Endodermal cell (in vitro differentiated cells): ENCODE data around the gene LAYN. TPM values are rescaled to one million over a fixed set of nuclear protein-coding genes. Genes with fewer than 3 reads are reported as not detected.

Experiments used
- DNase-seq: peaks from one replicate; pipeline ENCODE4 v3.0.0-alpha.2; 2017
- H3K27ac ChIP-seq: 2 replicates; pipeline ENCODE4 v1.5.1; 2013; ENCODE audit warnings: mild to moderate bottlenecking, low read depth, low read length, moderate library complexity
- H3K27me3 ChIP-seq: 2 replicates; pipeline ENCODE4 v1.6.1; 2013; ENCODE audit warnings: mild to moderate bottlenecking, low read length, moderate library complexity; ENCODE audit not compliant: insufficient read depth, control insufficient read depth, poor library complexity, severe bottlenecking
- H3K36me3 ChIP-seq: 2 replicates; pipeline ENCODE4 v1.7.0; 2013; ENCODE audit warnings: mild to moderate bottlenecking, low read length, moderate library complexity; ENCODE audit not compliant: control insufficient read depth, insufficient read depth
- H3K4me1 ChIP-seq: one replicate; pipeline ENCODE4 v1.7.0; 2013; ENCODE audit warnings: low read length; ENCODE audit not compliant: control insufficient read depth, insufficient read depth
- H3K4me3 ChIP-seq: 2 replicates; pipeline ENCODE4 v1.5.1; 2013; ENCODE audit warnings: mild to moderate bottlenecking, low read length, moderate library complexity
- H3K9ac ChIP-seq: 2 replicates; pipeline ENCODE4 v1.6.1; 2013; ENCODE audit warnings: mild to moderate bottlenecking, low read length, moderate library complexity; ENCODE audit not compliant: poor library complexity, severe bottlenecking; ENCODE audit errors: extremely low read depth
- H3K9me3 ChIP-seq: 2 replicates; pipeline ENCODE4 v1.6.1; 2013; ENCODE audit warnings: mild to moderate bottlenecking, low read length, moderate library complexity; ENCODE audit not compliant: control insufficient read depth
- H3K27ac Mint-ChIP-seq: 2 replicates; pipeline ENCODE4 v1.8.0; 2020; ENCODE audit warnings: mixed read lengths
- H3K27me3 Mint-ChIP-seq: 2 replicates; pipeline ENCODE4 v1.8.0; 2021; ENCODE audit warnings: mild to moderate bottlenecking, mixed read lengths; ENCODE audit not compliant: insufficient read depth
- H3K36me3 Mint-ChIP-seq: 2 replicates; pipeline ENCODE4 v1.8.0; 2020; ENCODE audit warnings: low read depth, mixed read lengths
- H3K4me1 Mint-ChIP-seq: 2 replicates; pipeline ENCODE4 v1.8.0; 2020; ENCODE audit warnings: mixed read lengths
- H3K4me3 Mint-ChIP-seq: 2 replicates; pipeline ENCODE4 v1.8.0; 2020; ENCODE audit warnings: mild to moderate bottlenecking, moderate library complexity, mixed read lengths
- H3K9me3 Mint-ChIP-seq: 2 replicates; pipeline ENCODE4 v1.8.0; 2020; ENCODE audit warnings: mild to moderate bottlenecking, mixed read lengths
- WGBS, 2 experiments: methylation state at CpG; one replicate each; pipeline versions ENCODE4 v1.1.5 to v1.1.7; 2013; ENCODE audit warnings: missing lambda C conversion rate in 2 of 2, mixed read lengths in 1 of 2; ENCODE audit not compliant: insufficient coverage in 1 of 2, insufficient read length in 1 of 2; 5-methylcytosine and 5-hydroxymethylcytosine counted together
- long read RNA-seq, 4 experiments: library from polyadenylated mRNA in 2 of 4; library from RNA in 1 of 4; library from capped mRNA in 1 of 4; stranded (forward) in 3 of 4; unstranded in 1 of 4; transcript quantifications; one replicate each; pipeline ENCODE4 v2.0.0, GENCODE V29; 2020 to 2021; ENCODE audit warnings: inconsistent platforms in 1 of 4
- polyA plus RNA-seq, 2 experiments: library from polyadenylated mRNA; stranded (reverse); fragments of 50-300 nt; gene quantifications; one replicate each; pipeline ENCODE4 v1.2.3, GENCODE V29; 2013
- total RNA-seq, 2 donors: library from RNA; stranded (reverse); fragmentation: NEBNext Ultra II Directional in 1 of 2; extraction: Animal tissue kit (Norgen Biotek cat#: 25700) in 1 of 2; gene quantifications; 2 replicates in 1 of 2; 3 replicates in 1 of 2; pipeline ENCODE4 v1.2.1, GENCODE V29; 2021
- TF ChIP-seq, protein P1 (sequence below): fragments of 200-600 bp; sonication (generic); conservative IDR thresholded peaks from 2 replicates; pipeline ENCODE4 v1.5.0; 2021; ENCODE audit warnings: antibody characterized with exemption, mild to moderate bottlenecking

LAYN gene
- 1 to 10 TPM; 1.1 to 1.5 TPM for total RNA-seq
- polyA plus RNA-seq (2013, experiment 1 of 2) = 3.4 TPM
- polyA plus RNA-seq (2013, experiment 2 of 2) = 1.6 TPM
- long read RNA-seq, experiment 1, partial matches to known transcripts = 0 of 3 reads
- long read RNA-seq, experiment 1, other reads (novel, unspliced or antisense) = 0 of 3 reads
- long read RNA-seq, experiment 2, partial matches to known transcripts = 0 of 1 reads
- long read RNA-seq, experiment 2, other reads (novel, unspliced or antisense) = 0 of 1 reads
- long read RNA-seq, experiment 3, transcript LAYN-201 (7 exons, 2,066 nt) = major isoform, 6 of 7 reads
- long read RNA-seq, experiment 3, partial matches to known transcripts = 0 of 7 reads
- long read RNA-seq, experiment 3, other reads (novel, unspliced or antisense) = 0 of 7 reads
- long read RNA-seq, experiment 4 = 0 reads

- H3K4me1 Mint-ChIP-seq = peaks cover 21% of the 10 kb centered on the region
- no peak within 1 kb of the TSS for H3K27ac Mint-ChIP-seq
- no peak within 1 kb of the TSS for H3K27ac ChIP-seq
- H3K27me3 Mint-ChIP-seq = peaks cover 88% of the 10 kb centered on the region
- H3K4me3 Mint-ChIP-seq = peak within 1 kb of the TSS; percentile 58
- TF ChIP-seq, protein P1, sequence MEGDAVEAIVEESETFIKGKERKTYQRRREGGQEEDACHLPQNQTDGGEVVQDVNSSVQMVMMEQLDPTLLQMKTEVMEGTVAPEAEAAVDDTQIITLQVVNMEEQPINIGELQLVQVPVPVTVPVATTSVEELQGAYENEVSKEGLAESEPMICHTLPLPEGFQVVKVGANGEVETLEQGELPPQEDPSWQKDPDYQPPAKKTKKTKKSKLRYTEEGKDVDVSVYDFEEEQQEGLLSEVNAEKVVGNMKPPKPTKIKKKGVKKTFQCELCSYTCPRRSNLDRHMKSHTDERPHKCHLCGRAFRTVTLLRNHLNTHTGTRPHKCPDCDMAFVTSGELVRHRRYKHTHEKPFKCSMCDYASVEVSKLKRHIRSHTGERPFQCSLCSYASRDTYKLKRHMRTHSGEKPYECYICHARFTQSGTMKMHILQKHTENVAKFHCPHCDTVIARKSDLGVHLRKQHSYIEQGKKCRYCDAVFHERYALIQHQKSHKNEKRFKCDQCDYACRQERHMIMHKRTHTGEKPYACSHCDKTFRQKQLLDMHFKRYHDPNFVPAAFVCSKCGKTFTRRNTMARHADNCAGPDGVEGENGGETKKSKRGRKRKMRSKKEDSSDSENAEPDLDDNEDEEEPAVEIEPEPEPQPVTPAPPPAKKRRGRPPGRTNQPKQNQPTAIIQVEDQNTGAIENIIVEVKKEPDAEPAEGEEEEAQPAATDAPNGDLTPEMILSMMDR = no peak
- peaks cover 91% of the 10 kb centered on the region for H3K27me3 ChIP-seq
- H3K9me3 ChIP-seq = peaks cover 6% of the 10 kb centered on the region
- H3K36me3 ChIP-seq = no peaks in the 10 kb centered on the region
- no peaks in the 10 kb centered on the region for H3K9me3 Mint-ChIP-seq
- H3K4me1 ChIP-seq = no peaks in the 10 kb centered on the region
- no peaks in the 10 kb centered on the region for H3K36me3 Mint-ChIP-seq
- peak; percentile 83 for DNase-seq
- WGBS, 2 experiments = 7 to 9% methylated on average over 29 to 70 of the region's 70 CpGs
- peak within 1 kb of the TSS; percentile 17 for H3K9ac ChIP-seq
- H3K4me3 ChIP-seq = peak within 1 kb of the TSS; percentile 77
Observed at GRCh38 chr11:111540114-111540936, at the start of gene LAYN. Gene LAYN (plus strand): TSS chr11:111540720. CDS start chr11:111540844, 124 bp downstream.

GRCh38 chr11:111494040-111494439, 46.5 kb upstream of the LAYN start:
- H3K9me3 Mint-ChIP-seq = peaks cover 8% of the 10 kb centered on the region
- no peak overlapping the region for H3K9ac ChIP-seq
- TF ChIP-seq, protein P1 = no peak
- peak overlapping the region; percentile 2 for H3K4me3 Mint-ChIP-seq
- peak; percentile 79 for DNase-seq
- peaks cover 78% of the 10 kb centered on the region for H3K27me3 Mint-ChIP-seq
- H3K27me3 ChIP-seq = peaks cover 87% of the 10 kb centered on the region
- H3K4me1 ChIP-seq = peaks cover 7% of the 10 kb centered on the region
- no peaks in the 10 kb centered on the region for H3K36me3 ChIP-seq
- H3K4me3 ChIP-seq = peak overlapping the region; percentile 15
- H3K36me3 Mint-ChIP-seq = no peaks in the 10 kb centered on the region
- no peaks in the 10 kb centered on the region for H3K9me3 ChIP-seq
- peaks cover 24% of the 10 kb centered on the region for H3K4me1 Mint-ChIP-seq
- H3K27ac ChIP-seq = no peak overlapping the region
- H3K27ac Mint-ChIP-seq = peak overlapping the region; percentile 3
- WGBS, 2 experiments = 43 to 50% methylated on average over 1 of the region's 1 CpG

- Histone ChIP-seq H3K36me3 (no peaks in the 10 kb centered on the region), H3K27ac (no peak overlapping the region), H3K9ac (no peak overlapping the region), H3K4me3 (no peak overlapping the region), H3K4me1 (peaks cover under 1% of the 10 kb centered on the region), H3K9me3 (no peaks in the 10 kb centered on the region), H3K27me3 (peaks cover 93% of the 10 kb centered on the region)
- Mint-ChIP-seq H3K4me3 (no peak overlapping the region), H3K4me1 (peaks cover 22% of the 10 kb centered on the region), H3K9me3 (no peaks in the 10 kb centered on the region), H3K36me3 (no peaks in the 10 kb centered on the region), H3K27ac (no peak overlapping the region), H3K27me3 (peaks cover 75% of the 10 kb centered on the region)
- TF ChIP-seq, protein P1 = no peak
- no peak for DNase-seq
- 88 to 100% methylated on average over 2 to 5 of the region's 5 CpGs for WGBS, 2 experiments
Observed at GRCh38 chr11:111499483-111499882, 41.0 kb upstream of the LAYN start.
